Sigmoid colon (tissue), 7 donors: ENCODE results near the gene MAP3K6. TPM values are rescaled to one million over a fixed set of nuclear protein-coding genes. Genes with fewer than 3 reads are reported as not detected.
A peak's percentile ranks its signal among the peaks of the same experiment; 100 is the strongest.

ENCODE experiments used
- DNase-seq: peaks from one replicate; pipeline ENCODE4 v3.0.0-alpha.2; 2019
- H3K27ac ChIP-seq, 4 donors: fragments of 200-600 bp; sonication (generic); one replicate each; pipeline ENCODE4 v1.5.1; 2016 to 2019; ENCODE audit warnings: mild to moderate bottlenecking in 1 of 4
- H3K27me3 ChIP-seq, 3 donors: fragments of 200-600 bp; sonication (generic); one replicate each; pipeline ENCODE4 v1.5.1; 2019; ENCODE audit warnings: mild to moderate bottlenecking in 1 of 3
- H3K36me3 ChIP-seq, 4 donors: fragments of 200-600 bp; sonication (generic); one replicate each; pipeline ENCODE4 v1.5.1; 2016 to 2019
- H3K4me1 ChIP-seq, 4 donors: fragments of 200-600 bp; sonication (generic); one replicate each; pipeline ENCODE4 v1.5.1; 2017 to 2019
- H3K4me3 ChIP-seq, 4 donors: fragments of 200-600 bp; sonication (generic); one replicate each; pipeline ENCODE4 v1.5.1; 2017 to 2019; ENCODE audit warnings: mild to moderate bottlenecking in 2 of 4, moderate library complexity in 1 of 4
- H3K9me3 ChIP-seq, 4 donors: fragments of 200-600 bp in 3 of 4; sonication (generic) in 3 of 4; one replicate each; pipeline versions ENCODE4 v1.5.1 to v1.6.1; 2013 to 2019
- EP300 ChIP-seq, 4 donors: sonication (generic); formaldehyde crosslinking; IDR thresholded peaks; one replicate each; pipeline ENCODE4 v1.6.1; 2017; ENCODE audit warnings: antibody characterized with exemption in 4 of 4
- POLR2A ChIP-seq, 2 donors: fragments of 450-650 bp; IDR thresholded peaks; one replicate each; pipeline ENCODE4 v1.6.1; 2016; ENCODE audit warnings: antibody characterized with exemption in 2 of 2, mild to moderate bottlenecking in 2 of 2, moderate library complexity in 2 of 2
- POLR2AphosphoS5 ChIP-seq, 4 donors: sonication (generic); formaldehyde crosslinking; IDR thresholded peaks; one replicate each; pipeline ENCODE4 v1.6.1; 2017; ENCODE audit warnings: antibody characterized with exemption in 4 of 4
- WGBS, 2 donors: extraction: QIAGEN DNeasy Blood & Tissue Kit; methylation state at CpG; one replicate each; pipeline ENCODE4 v1.1.7; 2013; 5-methylcytosine and 5-hydroxymethylcytosine counted together
- intact Hi-C: fragments of 100-400 bp; cut with DNase I; formaldehyde crosslinking; loops from one replicate; pipeline ENCODE4 v1.15.1; 2023
- polyA plus RNA-seq, 3 donors: library from polyadenylated mRNA; stranded (reverse); fragments of 200-250 nt; gene quantifications; one replicate each; pipeline ENCODE4 v1.2.3, GENCODE V29; 2013
- total RNA-seq, 4 donors: library from RNA; depleted of rRNA; stranded (reverse); fragments of >200 nt; gene quantifications; one replicate each; pipeline ENCODE4 v1.1.0, GENCODE V29; 2016
- TF ChIP-seq, protein P1 (sequence below), 4 experiments: fragments of 450-650 bp in 3 of 4; fragments of 200-600 bp in 1 of 4; IDR thresholded peaks; one replicate each; pipeline ENCODE4 v1.5.1; 2016 to 2019; ENCODE audit warnings: antibody characterized with exemption in 4 of 4, mild to moderate bottlenecking in 3 of 4, moderate library complexity in 2 of 4
- donor health status: healthy with polysubstance abuse.
- donor health status: Bipolar disorder and iron deficiency.
- donor health status: healthy.

Gene MAP3K6
- total and polyA plus RNA-seq, 7 donors, result 3.7 to 50.4 (median 21.2) TPM

- Histone ChIP-seq H3K9me3 (no peaks in the 10 kb centered on the region), H3K36me3 (peaks cover 8 to 33% (median 20%) of the 10 kb centered on the region in 4 donors), H3K27ac (no peak overlapping the region), H3K4me3 (peak overlapping the region in 2 of 4 donors; percentile 47 to 50), H3K4me1 (peaks cover 0 to 26% (median 25%) of the 10 kb centered on the region in 4 donors), H3K27me3 (peaks cover 16 to 46% (median 32%) of the 10 kb centered on the region in 3 donors)
- no peak for TF ChIP-seq POLR2A (IDR thresholded peaks at IDR 0.05)
- no peak for TF ChIP-seq EP300 (IDR thresholded peaks at IDR 0.05)
- TF ChIP-seq, protein P1, sequence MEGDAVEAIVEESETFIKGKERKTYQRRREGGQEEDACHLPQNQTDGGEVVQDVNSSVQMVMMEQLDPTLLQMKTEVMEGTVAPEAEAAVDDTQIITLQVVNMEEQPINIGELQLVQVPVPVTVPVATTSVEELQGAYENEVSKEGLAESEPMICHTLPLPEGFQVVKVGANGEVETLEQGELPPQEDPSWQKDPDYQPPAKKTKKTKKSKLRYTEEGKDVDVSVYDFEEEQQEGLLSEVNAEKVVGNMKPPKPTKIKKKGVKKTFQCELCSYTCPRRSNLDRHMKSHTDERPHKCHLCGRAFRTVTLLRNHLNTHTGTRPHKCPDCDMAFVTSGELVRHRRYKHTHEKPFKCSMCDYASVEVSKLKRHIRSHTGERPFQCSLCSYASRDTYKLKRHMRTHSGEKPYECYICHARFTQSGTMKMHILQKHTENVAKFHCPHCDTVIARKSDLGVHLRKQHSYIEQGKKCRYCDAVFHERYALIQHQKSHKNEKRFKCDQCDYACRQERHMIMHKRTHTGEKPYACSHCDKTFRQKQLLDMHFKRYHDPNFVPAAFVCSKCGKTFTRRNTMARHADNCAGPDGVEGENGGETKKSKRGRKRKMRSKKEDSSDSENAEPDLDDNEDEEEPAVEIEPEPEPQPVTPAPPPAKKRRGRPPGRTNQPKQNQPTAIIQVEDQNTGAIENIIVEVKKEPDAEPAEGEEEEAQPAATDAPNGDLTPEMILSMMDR (IDR thresholded peaks at IDR 0.05), result no peak
- no peak for TF ChIP-seq POLR2AphosphoS5 (IDR thresholded peaks at IDR 0.05)
- DNase-seq, result no peak
- 28 to 70% methylated on average over 8 of the region's 8 CpGs for WGBS, 2 donors
- intact Hi-C loops, result no loop called here
Observed at GRCh38 chr1:27351541-27352107, 15.1 kb downstream of the MAP3K6 start.

- WGBS, 2 donors, result 25 to 59% methylated on average over 62 of the region's 62 CpGs
- peaks cover 0 to 26% (median 25%) of the 10 kb centered on the region in 4 donors for H3K4me1 ChIP-seq
- peaks cover 16 to 46% (median 32%) of the 10 kb centered on the region in 3 donors for H3K27me3 ChIP-seq
- peak overlapping the region in 2 of 4 donors; percentile 16 to 47 for H3K27ac ChIP-seq
- intact Hi-C loops, result no loop called here
- H3K36me3 ChIP-seq, result peaks cover under 1 to 25% (median 15%) of the 10 kb centered on the region in 4 donors
- no peak for DNase-seq
- peak overlapping the region in 2 of 4 donors; percentile 47 to 50 for H3K4me3 ChIP-seq
- TF ChIP-seq POLR2A (IDR thresholded peaks at IDR 0.05) (no peak), EP300 (IDR thresholded peaks at IDR 0.05) (no peak), POLR2AphosphoS5 (IDR thresholded peaks at IDR 0.05) (no peak)
- TF ChIP-seq, protein P1 (IDR thresholded peaks at IDR 0.05), result no peak
- no peaks in the 10 kb centered on the region for H3K9me3 ChIP-seq
Observed at GRCh38 chr1:27350663-27351540, 15.9 kb downstream of the MAP3K6 start.

- H3K4me1 ChIP-seq, result peaks cover 0 to 26% (median 25%) of the 10 kb centered on the region in 4 donors
- peaks cover 0 to 17% (median 7%) of the 10 kb centered on the region in 4 donors for H3K36me3 ChIP-seq
- peaks cover 16 to 46% (median 32%) of the 10 kb centered on the region in 3 donors for H3K27me3 ChIP-seq
- H3K27ac ChIP-seq, result peak overlapping the region in 1 of 4 donors; percentile 39
- TF ChIP-seq POLR2AphosphoS5 (IDR thresholded peaks at IDR 0.05) (peak in 2 of 4 donors; percentile 17 to 52), EP300 (IDR thresholded peaks at IDR 0.05) (no peak)
- no peak for DNase-seq
- no peaks in the 10 kb centered on the region for H3K9me3 ChIP-seq
- intact Hi-C loops, result no loop called here
- 25 to 58% methylated on average over 84 of the region's 84 CpGs for WGBS, 2 donors
- peak overlapping the region; percentile 29 to 50 (median 44) for H3K4me3 ChIP-seq
Observed at GRCh38 chr1:27349784-27350662, 16.7 kb downstream of the MAP3K6 start.

DNA sequence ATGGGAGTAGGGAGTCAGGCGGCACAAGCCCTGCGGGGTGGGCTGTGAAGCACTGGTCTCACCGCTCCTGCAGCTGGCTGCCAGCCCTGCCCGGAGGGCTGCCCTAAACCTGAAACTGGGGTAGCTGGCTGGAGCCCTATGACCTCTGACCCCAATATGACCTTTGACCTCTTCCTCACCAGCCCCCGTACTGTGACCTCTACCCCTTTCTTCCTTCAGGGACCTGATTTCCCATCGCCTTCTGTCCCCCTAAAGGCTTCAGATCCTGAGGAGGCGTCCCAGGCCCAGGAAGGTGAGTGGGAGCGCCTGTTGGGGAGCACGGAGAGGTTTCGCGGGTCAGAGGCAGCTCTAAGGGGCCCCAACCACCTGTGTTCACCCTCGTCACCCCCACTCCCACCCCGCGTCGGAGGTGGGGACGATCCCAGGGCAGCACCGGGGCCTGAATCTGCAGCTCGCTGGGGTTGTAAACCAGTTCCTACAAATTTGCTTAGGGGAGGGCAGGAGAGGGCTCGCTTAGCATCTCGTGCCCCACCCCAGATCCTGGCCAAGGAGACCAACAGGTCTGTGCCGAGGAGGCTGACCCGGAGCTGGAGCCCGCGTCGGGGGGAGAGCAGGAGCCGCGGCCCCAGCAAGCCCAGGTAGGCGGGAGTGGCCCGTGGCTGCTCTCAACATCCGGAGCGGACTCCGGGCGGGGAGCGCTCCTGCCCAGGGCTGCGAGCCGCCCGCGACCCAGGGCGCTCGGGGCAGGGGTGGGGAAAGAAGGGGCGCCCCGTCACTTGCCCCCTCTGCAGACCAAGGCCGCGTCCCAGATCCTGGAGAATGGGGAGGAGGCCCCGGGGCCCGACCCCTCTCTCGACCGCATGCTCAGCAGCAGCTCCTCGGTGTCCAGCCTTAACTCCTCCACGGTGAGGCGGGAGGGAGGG lies 17.6 kb downstream of the MAP3K6 start:
- no peak for DNase-seq
- 15 to 36% methylated on average over 51 of the region's 51 CpGs for WGBS, 2 donors
- Histone ChIP-seq H3K27ac (no peak overlapping the region), H3K9me3 (no peaks in the 10 kb centered on the region), H3K4me3 (peak overlapping the region; percentile 29 to 50 (median 44)), H3K36me3 (peaks cover 0 to 10% (median 3%) of the 10 kb centered on the region in 4 donors), H3K27me3 (peaks cover 16 to 46% (median 32%) of the 10 kb centered on the region in 3 donors), H3K4me1 (peaks cover 0 to 26% (median 25%) of the 10 kb centered on the region in 4 donors)
- intact Hi-C loops, result no loop called here
- TF ChIP-seq POLR2AphosphoS5 (IDR thresholded peaks at IDR 0.05), result peak in 1 of 4 donors; percentile 15
- TF ChIP-seq, protein P1 (IDR thresholded peaks at IDR 0.05), result no peak
- no peak for TF ChIP-seq EP300 (IDR thresholded peaks at IDR 0.05)
- no peak for TF ChIP-seq POLR2A (IDR thresholded peaks at IDR 0.05)
